HG03103 (cell line): ENCODE results near the gene ENTPD1.
"Not testable (repeated sequence)": the region's sequence is repeated elsewhere in the genome, so short reads cannot be mapped to it uniquely, and the experiment has no call there.

ENCODE experiments used
- ATAC-seq: cut with Tn5 transposase; IDR thresholded peaks from one replicate; pipeline ENCODE4 v1.9.1; 2021; ENCODE audit warnings: low read depth; ENCODE audit not compliant: unreplicated experiment

The ENTPD1 gene

DNA sequence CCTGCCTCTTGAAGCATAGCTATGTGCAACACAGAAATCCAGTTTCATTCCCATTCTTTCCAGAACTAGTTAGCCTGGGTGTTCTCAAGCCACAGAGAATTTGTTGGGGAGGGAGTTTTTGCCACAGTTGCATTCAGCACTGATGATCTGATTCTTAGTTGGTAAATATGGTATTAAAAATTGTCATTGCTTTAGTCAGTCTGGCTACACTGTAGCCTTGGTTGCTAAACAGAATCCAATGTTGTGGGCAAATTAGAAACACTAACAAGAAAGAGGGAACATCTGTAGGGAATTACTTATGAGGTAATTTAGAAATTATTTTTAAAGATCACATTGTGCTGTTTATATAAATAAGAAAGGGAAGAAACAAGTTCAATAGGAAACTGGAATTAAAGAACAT is 94.8 kb downstream of the ENTPD1 start:
- ATAC-seq = no peak

- no peak for ATAC-seq
Observed at GRCh38 chr10:95860166-95860940, 104.4 kb downstream of the ENTPD1 start.

DNA sequence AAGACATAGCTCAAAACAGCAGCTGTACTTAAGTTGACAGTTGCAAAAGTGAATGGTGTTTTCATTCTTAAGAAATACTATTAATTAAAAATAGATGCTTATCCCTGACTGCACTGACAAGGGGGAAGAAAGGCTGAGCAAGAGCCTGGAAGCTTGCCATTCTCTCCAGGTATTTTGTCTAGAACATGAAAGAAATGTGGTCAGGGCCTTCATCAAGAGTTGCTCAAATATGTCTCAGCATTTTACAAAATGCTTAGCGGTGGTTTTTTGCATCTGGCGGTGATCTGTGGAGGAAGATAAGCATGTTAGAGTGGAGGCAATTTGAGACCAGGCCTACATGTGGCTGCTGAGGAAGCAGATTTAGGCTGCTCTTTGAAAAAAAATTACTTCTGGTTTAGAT is 105.4 kb downstream of the ENTPD1 start:
- no peak for ATAC-seq

DNA sequence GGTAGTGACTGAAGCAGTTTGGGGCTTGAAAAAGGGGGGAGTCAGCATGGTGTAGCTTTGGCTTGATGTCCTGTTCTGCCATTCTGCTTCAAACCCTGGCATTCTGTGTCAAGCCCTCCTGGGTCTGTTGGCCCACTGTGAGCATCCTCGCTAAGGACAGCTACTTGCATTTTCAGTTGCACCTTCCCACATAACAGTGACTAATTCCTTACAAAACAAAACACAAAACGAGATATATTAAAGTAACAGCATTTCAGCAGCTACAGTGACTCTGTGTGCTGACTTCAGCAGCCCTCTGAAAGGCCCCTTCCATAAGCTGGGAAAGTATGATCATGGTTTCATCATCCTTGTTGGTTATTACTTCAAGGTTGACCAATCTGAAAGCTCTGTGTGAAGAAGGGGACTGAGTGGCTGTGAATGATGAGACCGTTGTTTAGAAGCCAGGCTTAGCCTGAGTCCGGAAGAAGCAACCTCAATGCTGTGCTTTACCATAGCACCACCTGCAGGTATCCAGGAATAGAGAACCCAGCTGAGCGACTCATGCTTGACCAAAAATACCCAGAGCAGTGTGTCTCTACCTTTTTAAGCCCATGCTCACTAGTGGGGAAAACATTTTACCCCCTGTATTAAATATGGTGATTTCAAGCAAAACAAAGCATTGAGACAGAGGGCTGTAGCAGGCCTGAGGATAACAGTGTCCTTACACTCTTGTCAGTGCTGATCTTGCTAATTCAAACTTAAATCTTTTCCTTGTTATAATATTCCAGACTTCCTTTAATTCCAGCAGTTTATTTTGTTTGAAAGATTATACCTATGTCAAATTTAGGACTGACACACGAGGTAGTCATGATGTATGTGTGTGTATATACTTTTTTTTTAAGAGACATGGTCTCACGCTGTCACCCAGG is 109.2 kb downstream of the ENTPD1 start:
- ATAC-seq = peak; percentile 92

DNA sequence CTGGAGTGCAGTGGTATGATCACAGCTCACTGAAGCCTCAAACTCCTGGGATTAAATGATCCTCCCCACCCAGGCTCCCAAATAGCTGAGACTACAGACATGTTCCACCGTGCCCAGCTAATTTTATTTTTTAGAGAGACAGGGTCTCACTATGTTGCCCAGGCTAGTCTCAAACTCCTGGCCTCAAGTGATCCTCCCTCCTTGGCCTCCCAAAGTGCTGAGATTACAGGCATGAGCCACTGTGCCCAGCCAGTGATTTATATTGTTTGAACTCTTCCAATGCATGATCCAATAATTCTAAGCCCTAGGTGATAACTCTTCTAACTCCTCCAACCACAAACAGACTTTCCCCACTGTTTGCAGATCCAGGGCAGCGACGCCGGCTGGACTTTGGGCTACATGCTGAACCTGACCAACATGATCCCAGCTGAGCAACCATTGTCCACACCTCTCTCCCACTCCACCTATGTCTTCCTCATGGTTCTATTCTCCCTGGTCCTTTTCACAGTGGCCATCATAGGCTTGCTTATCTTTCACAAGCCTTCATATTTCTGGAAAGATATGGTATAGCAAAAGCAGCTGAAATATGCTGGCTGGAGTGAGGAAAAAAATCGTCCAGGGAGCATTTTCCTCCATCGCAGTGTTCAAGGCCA is 110.0 kb downstream of the ENTPD1 start:
- no peak for ATAC-seq

DNA sequence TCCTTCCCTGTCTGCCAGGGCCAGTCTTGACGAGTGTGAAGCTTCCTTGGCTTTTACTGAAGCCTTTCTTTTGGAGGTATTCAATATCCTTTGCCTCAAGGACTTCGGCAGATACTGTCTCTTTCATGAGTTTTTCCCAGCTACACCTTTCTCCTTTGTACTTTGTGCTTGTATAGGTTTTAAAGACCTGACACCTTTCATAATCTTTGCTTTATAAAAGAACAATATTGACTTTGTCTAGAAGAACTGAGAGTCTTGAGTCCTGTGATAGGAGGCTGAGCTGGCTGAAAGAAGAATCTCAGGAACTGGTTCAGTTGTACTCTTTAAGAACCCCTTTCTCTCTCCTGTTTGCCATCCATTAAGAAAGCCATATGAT is 110.5 kb downstream of the ENTPD1 start:
- ATAC-seq = no peak

DNA sequence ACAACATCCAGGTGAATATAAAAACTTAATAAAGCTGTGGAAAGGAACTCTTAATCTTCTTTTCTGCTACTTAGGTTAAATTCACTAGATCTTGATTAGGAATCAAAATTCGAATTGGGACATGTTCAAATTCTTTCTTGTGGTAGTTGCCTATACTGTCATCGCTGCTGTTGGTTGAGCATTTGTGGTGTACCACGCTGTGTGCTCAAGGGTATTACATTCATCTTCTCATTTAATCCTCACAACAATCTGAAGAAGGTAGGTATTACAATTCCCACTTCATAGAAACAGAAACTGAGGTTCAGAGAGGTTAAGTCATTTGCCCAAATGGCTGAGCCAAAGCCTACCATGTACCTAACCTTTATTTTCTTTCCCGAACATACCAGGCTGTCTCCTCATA is 111.9 kb downstream of the ENTPD1 start:
- no peak for ATAC-seq

DNA sequence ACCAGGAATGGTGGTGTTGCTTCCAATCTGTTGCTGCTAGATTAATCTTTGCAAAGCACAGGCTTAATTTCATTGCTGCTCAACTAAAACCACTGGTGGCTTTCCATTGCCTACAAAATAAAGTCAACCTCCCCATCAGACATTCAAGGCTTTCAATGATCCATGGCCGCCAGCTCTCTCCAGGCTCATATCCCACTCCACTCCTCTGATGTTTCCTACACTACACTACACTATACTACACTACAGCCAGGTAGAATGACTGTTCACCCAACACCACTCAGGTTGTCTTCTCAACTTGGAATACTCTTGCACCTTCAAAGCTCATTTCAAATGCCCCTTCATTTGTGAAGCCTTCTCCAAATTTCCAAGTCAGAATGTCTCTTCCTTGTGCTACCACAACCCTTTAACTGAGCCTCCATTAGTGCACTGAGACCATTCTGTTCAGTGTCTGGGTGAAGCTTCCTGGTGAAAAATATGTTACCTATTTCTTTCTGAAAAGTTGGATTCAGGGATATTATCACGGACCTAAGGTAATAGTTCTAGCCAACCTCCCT is 116.3 kb downstream of the ENTPD1 start:
- no peak for ATAC-seq

DNA sequence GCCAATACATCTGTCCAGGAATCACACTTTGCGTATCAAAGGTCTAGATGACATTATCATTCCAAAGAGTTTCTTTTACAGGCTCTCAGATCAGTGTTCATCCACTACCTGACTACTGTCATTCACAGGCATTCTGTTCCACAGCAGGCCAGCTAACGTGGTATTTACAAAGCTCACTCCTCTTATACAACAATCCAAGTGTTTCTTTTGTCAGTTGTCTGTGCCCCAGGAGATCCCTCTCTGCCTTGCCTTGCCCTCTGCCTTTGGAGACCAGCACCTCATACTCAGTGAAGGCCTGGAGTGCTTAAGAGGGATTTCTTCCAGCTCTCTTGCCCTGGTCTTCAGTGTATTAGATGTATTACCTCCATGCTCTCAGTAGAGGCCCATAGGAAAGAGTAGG is 117.2 kb downstream of the ENTPD1 start:
- ATAC-seq = no peak

DNA sequence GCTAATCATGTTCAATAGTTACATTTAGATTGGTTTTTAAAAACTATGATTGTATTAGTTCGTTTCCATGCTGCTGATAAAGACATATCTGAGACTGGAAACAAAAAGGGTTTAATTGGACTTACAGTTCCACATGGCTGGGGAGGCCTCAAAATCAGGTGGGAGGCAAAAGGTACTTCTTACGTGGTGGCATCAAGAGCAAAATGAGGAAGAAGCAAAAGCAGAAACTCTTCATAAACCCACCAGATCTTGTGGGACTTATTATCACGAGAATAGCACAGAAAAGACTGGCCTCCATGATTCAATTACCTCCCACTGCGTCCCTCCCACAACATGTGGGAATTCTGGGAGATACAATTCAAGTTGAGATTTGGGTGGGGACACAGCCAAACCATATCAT is 117.7 kb downstream of the ENTPD1 start:
- ATAC-seq = no peak

- not testable (repeated sequence) for ATAC-seq
Observed at GRCh38 chr10:95874783-95875182, 118.8 kb downstream of the ENTPD1 start.

GRCh38 chr10:95876756-95877155 is 120.8 kb downstream of the ENTPD1 start:
- no peak for ATAC-seq

- ATAC-seq = no peak
Observed at GRCh38 chr10:95877881-95878280, 121.9 kb downstream of the ENTPD1 start.

DNA sequence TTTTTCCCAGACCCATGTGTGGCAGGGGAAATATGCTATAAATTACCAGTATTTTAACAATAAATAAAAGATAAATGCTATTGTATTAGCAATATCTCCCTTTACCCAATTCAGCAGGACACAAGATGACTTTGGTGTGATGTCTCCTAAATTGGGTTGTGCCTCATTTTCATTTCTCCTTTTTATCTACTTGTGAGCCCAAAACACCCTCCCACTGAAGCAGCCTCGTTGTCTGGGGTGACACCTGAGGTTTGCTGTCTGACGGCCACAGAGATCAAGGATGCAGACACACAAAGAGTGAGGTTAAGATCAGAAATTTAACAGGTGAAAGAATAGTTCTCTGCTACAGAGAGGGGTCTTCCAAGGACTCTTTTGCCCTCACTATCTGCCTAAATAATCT is 124.7 kb downstream of the ENTPD1 start:
- no peak for ATAC-seq

DNA sequence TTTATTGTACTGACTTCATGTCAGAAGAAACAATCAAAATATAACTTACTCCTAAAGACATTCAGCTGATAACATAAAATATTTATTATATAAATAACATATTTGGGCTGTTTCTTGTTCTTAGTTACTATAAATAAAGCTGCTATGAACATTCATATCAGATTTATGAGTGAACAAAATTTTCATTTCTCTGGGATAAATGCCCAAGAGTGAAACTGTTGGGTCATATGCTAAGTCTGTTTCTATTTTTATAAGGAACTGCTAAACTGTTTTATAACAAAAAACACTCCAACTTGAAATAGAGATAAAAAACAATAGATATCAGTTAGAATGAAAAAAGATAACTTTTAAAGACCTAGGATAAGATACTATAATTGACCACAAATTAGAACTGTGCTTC is 125.4 kb downstream of the ENTPD1 start:
- no peak for ATAC-seq

DNA sequence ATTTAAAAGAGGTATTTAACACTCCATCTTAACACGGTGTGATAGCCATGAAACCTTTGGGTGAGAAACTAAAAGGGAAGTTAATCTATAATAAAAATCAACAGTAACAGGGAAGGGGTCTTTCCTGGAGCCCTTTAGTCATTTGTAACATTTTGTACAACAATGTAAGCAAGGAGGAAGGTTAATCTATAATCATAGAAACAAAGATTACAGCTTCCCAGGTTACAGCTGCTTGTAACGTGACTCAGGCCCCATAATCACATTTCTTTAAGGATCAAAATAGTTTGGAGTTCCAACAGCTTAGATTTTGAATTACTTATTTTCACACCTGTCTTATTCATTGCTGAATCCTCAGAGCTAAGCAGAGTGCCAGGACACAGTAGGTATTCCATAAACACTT is 133.9 kb downstream of the ENTPD1 start:
- no peak for ATAC-seq

DNA sequence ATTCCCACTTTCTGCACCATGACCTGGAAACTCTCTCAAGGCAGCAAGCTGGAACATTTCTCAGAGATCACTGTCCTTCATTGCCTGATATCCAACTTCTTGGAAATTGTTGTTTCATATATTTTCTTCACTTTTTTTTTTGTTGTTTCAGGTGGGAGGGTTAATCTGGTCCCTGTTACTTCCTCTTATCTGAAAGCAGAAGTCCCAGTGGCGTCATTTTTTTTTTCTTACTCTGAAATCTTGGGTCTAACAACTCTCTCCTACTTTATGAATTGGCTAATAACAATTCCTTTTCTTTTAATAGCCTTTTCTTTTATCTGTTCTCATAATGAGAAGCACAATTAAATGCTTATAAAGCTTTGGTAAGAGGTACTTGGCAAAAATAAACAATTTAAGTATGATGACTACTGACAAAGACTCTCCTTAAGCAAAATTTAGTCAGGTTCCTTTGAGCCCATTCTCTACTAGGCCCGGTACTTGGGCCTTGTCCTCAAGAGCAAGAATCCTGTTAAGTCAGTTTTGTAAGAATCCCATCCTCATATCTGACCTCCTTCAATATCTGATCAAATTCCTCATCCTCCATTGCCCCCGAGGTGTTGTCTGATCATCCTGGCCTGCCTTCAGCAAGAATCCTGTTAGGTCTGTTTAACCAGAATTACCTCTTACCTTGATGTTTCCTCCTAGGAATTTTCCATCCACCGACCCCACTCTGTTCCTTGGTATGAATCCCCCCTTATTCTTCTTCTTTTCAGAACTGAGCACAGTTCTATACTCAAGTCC is 140.3 kb downstream of the ENTPD1 start:
- ATAC-seq = no peak

- not testable (repeated sequence) for ATAC-seq
Observed at GRCh38 chr10:95905897-95906580, 150.1 kb downstream of the ENTPD1 start.

DNA sequence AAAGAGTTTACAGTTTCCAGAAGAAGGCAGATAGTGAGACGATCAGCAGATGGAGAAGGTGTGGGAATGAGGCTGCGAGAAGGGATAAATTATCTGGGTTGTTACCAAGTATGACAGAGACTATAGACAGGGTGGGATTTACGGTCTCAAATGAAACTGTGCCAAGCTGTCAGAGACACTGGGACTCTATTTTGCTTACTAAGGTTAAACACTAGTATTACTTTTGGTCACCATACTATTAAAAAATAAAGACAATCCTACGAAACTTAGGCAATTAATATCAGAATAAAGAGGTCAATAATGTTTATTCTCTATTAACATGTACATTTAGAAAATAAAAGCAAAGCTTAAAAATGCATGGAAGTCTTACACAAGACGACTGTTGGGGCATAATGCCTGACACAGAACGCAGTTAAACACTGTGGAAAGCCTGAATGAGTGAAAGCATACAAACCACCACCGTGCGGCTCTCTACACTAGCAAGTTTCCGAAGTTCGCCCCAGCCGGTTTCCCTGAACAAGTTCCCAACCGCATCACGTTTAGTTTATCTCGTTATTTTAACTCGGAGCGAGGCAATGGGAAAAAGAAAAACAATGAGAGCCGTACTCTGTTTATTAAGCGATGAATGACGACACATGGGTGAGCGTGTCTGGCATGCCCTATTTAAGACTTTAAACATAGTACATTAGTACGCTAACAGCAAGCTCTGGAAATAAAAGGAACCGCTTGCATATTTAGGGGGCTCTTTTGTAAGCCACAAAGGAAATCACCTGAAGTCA is 150.9 kb downstream of the ENTPD1 start:
- peak; percentile 35 for ATAC-seq
